Esophagus muscularis mucosa (tissue), 4 donors: ENCODE results near the gene NUBPL.

Experiments used
- CTCF ChIP-seq, 3 experiments: fragments of 200-600 bp in 2 of 3; fragments of 450-650 bp in 1 of 3; sonication (generic) in 2 of 3; IDR thresholded peaks; one replicate each; pipeline ENCODE4 v1.5.1; 2017 to 2019; ENCODE audit warnings: antibody characterized with exemption in 3 of 3, mild to moderate bottlenecking in 2 of 3, moderate library complexity in 1 of 3
- EP300 ChIP-seq: sonication (generic); formaldehyde crosslinking; IDR thresholded peaks from one replicate; pipeline ENCODE4 v1.6.1; 2017; ENCODE audit warnings: antibody characterized with exemption
- POLR2A ChIP-seq: fragments of 450-650 bp; IDR thresholded peaks from one replicate; pipeline ENCODE4 v1.6.1; 2017; ENCODE audit warnings: antibody characterized with exemption, moderate library complexity, mild to moderate bottlenecking, low read depth
- POLR2AphosphoS5 ChIP-seq, 2 donors: sonication (generic); formaldehyde crosslinking; IDR thresholded peaks; one replicate each; pipeline ENCODE4 v1.6.1; 2017; ENCODE audit warnings: antibody characterized with exemption in 2 of 2

DNA sequence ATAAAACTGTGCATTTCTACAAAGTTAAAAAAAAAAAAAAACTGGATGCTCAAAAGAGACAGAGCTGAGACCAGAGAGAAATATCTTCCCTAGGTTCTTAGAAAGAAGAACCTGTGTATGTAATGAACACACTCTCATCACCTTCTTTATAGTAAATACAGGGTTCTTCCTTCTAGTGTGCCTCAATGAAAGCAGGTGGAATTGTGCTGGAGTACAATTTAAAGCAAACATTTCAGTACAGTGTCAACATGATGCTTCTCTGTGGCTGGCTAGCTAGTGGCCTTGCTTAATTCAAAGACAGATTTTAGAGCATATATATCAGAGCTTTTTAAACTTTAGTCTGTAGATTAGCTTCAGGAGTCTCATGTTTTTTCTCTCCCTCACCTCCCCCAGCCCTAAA, 266.1 kb downstream of the NUBPL start:
- TF ChIP-seq POLR2A = no peak
- no peak for TF ChIP-seq CTCF (IDR thresholded peaks at IDR 0.05)
- TF ChIP-seq POLR2AphosphoS5 (IDR thresholded peaks at IDR 0.05) = no peak
- no peak for TF ChIP-seq EP300
